Adrenal gland (tissue), 5 donors: ENCODE results near the gene RAD23A.

ENCODE experiments used
- POLR2A ChIP-seq, 2 donors: fragments of 450-650 bp; IDR thresholded peaks; one replicate each; pipeline ENCODE4 v1.6.1; 2017; ENCODE audit warnings: antibody characterized with exemption in 2 of 2, mild to moderate bottlenecking in 2 of 2, moderate library complexity in 1 of 2
- TF ChIP-seq, protein P1 (sequence below), 6 experiments: fragments of 450-650 bp in 4 of 6; fragments of 200-600 bp in 2 of 6; sonication (generic) in 1 of 6; IDR thresholded peaks; 1 replicate in 5 of 6; 2 replicates in 1 of 6; pipeline versions ENCODE4 v1.5.1 to v1.8.0; 2016 to 2021; ENCODE audit warnings: antibody characterized with exemption in 6 of 6, mild to moderate bottlenecking in 2 of 6, moderate library complexity in 1 of 6
- donor health status: DM: no; HTN: no; CAD: no.

DNA sequence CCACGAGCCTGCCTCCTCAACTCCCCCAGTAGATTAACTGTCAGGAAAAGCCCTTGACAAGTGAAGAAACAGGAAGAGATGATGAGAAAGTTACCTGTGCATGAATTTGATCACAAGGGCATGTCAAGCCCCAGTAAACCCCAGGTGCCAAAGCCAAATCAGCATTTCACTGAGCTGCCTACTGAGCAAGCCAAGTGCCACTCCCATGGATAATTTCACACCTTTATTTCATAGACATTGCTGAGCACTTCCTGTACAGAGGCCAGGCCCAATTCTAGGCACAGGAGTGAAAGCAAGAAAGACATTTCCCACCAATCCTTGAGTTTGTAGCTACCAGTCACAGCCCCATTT, 8.9 kb downstream of the RAD23A start:
- TF ChIP-seq, protein P1, sequence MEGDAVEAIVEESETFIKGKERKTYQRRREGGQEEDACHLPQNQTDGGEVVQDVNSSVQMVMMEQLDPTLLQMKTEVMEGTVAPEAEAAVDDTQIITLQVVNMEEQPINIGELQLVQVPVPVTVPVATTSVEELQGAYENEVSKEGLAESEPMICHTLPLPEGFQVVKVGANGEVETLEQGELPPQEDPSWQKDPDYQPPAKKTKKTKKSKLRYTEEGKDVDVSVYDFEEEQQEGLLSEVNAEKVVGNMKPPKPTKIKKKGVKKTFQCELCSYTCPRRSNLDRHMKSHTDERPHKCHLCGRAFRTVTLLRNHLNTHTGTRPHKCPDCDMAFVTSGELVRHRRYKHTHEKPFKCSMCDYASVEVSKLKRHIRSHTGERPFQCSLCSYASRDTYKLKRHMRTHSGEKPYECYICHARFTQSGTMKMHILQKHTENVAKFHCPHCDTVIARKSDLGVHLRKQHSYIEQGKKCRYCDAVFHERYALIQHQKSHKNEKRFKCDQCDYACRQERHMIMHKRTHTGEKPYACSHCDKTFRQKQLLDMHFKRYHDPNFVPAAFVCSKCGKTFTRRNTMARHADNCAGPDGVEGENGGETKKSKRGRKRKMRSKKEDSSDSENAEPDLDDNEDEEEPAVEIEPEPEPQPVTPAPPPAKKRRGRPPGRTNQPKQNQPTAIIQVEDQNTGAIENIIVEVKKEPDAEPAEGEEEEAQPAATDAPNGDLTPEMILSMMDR (IDR thresholded peaks at IDR 0.05), result no peak
- TF ChIP-seq POLR2A (IDR thresholded peaks at IDR 0.05), result no peak
